ENCODE measurements around the gene CDH3. TPM values are rescaled to one million over a fixed set of nuclear protein-coding genes. Genes with fewer than 3 reads are reported as not detected.

The CDH3 gene
- total and polyA plus RNA-seq, 2 experiments from 2014 or later = 78.0 to 210 TPM

- peaks cover 24% of the 10 kb centered on the region; the same call in 1 of the 2 replicates for H4K20me1 ChIP-seq (replicated peaks; ENCODE audit: insufficient read depth)
- TF ChIP-seq, protein P1, sequence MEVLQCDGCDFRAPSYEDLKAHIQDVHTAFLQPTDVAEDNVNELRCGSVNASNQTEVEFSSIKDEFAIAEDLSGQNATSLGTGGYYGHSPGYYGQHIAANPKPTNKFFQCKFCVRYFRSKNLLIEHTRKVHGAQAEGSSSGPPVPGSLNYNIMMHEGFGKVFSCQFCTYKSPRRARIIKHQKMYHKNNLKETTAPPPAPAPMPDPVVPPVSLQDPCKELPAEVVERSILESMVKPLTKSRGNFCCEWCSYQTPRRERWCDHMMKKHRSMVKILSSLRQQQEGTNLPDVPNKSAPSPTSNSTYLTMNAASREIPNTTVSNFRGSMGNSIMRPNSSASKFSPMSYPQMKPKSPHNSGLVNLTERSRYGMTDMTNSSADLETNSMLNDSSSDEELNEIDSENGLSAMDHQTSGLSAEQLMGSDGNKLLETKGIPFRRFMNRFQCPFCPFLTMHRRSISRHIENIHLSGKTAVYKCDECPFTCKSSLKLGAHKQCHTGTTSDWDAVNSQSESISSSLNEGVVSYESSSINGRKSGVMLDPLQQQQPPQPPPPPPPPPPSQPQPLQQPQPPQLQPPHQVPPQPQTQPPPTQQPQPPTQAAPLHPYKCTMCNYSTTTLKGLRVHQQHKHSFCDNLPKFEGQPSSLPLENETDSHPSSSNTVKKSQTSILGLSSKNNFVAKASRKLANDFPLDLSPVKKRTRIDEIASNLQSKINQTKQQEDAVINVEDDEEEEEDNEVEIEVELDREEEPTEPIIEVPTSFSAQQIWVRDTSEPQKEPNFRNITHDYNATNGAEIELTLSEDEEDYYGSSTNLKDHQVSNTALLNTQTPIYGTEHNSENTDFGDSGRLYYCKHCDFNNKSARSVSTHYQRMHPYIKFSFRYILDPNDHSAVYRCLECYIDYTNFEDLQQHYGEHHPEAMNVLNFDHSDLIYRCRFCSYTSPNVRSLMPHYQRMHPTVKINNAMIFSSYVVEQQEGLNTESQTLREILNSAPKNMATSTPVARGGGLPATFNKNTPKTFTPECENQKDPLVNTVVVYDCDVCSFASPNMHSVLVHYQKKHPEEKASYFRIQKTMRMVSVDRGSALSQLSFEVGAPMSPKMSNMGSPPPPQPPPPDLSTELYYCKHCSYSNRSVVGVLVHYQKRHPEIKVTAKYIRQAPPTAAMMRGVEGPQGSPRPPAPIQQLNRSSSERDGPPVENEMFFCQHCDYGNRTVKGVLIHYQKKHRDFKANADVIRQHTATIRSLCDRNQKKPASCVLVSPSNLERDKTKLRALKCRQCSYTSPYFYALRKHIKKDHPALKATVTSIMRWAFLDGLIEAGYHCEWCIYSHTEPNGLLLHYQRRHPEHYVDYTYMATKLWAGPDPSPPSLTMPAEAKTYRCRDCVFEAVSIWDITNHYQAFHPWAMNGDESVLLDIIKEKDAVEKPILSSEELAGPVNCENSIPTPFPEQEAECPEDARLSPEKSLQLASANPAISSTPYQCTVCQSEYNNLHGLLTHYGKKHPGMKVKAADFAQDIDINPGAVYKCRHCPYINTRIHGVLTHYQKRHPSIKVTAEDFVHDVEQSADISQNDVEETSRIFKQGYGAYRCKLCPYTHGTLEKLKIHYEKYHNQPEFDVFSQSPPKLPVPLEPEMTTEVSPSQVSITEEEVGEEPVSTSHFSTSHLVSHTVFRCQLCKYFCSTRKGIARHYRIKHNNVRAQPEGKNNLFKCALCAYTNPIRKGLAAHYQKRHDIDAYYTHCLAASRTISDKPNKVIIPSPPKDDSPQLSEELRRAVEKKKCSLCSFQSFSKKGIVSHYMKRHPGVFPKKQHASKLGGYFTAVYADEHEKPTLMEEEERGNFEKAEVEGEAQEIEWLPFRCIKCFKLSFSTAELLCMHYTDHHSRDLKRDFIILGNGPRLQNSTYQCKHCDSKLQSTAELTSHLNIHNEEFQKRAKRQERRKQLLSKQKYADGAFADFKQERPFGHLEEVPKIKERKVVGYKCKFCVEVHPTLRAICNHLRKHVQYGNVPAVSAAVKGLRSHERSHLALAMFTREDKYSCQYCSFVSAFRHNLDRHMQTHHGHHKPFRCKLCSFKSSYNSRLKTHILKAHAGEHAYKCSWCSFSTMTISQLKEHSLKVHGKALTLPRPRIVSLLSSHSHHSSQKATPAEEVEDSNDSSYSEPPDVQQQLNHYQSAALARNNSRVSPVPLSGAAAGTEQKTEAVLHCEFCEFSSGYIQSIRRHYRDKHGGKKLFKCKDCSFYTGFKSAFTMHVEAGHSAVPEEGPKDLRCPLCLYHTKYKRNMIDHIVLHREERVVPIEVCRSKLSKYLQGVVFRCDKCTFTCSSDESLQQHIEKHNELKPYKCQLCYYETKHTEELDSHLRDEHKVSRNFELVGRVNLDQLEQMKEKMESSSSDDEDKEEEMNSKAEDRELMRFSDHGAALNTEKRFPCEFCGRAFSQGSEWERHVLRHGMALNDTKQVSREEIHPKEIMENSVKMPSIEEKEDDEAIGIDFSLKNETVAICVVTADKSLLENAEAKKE (CRISPR knock-in tag; IDR thresholded peaks at IDR 0.05) = no peak
- TF ChIP-seq STAT1 (IDR thresholded peaks at IDR 0.05; ENCODE audit: unreplicated experiment) (no peak), JUNB (IDR thresholded peaks at IDR 0.05; ENCODE audit: unreplicated experiment) (no peak), ETS1 (IDR thresholded peaks at IDR 0.05) (no peak), CREB1 (CRISPR knock-in tag; IDR thresholded peaks at IDR 0.05; ENCODE audit: low read depth) (no peak), EZH2 (IDR thresholded peaks at IDR 0.05; ENCODE audit: low read depth, unreplicated experiment) (no peak), EZH2phosphoT487 (IDR thresholded peaks at IDR 0.05; ENCODE audit: unreplicated experiment) (no peak), ZNF114 (CRISPR knock-in tag; IDR thresholded peaks at IDR 0.05) (no peak), POLR2AphosphoS5 (IDR thresholded peaks at IDR 0.05; ENCODE audit: low read depth) (no peak), NANOG (IDR thresholded peaks at IDR 0.05; ENCODE audit: borderline replicate concordance) (no peak), REST (IDR thresholded peaks at IDR 0.05; ENCODE audit: unreplicated experiment) (no peak), ZNF331 (CRISPR knock-in tag; IDR thresholded peaks at IDR 0.05; ENCODE audit: low read depth) (no peak)
- TF ChIP-seq, protein P2, sequence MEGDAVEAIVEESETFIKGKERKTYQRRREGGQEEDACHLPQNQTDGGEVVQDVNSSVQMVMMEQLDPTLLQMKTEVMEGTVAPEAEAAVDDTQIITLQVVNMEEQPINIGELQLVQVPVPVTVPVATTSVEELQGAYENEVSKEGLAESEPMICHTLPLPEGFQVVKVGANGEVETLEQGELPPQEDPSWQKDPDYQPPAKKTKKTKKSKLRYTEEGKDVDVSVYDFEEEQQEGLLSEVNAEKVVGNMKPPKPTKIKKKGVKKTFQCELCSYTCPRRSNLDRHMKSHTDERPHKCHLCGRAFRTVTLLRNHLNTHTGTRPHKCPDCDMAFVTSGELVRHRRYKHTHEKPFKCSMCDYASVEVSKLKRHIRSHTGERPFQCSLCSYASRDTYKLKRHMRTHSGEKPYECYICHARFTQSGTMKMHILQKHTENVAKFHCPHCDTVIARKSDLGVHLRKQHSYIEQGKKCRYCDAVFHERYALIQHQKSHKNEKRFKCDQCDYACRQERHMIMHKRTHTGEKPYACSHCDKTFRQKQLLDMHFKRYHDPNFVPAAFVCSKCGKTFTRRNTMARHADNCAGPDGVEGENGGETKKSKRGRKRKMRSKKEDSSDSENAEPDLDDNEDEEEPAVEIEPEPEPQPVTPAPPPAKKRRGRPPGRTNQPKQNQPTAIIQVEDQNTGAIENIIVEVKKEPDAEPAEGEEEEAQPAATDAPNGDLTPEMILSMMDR (conservative IDR thresholded peaks at IDR 0.05; ENCODE audit: low read depth in 2 of 2) = no peak
- no peak overlapping the region for H3K27ac ChIP-seq (ENCODE audit: low read depth)
- H3K4me3 ChIP-seq = no peak overlapping the region
- Mint-ChIP-seq H3K4me3 (no peak overlapping the region), H3K36me3 (ENCODE audit: low read depth) (peaks cover 22% of the 10 kb centered on the region), H3K9me3 (no peaks in the 10 kb centered on the region), H3K4me1 (peaks cover 24% of the 10 kb centered on the region), H3K27ac (peak overlapping the region; percentile 77), H3K27me3 (ENCODE audit: insufficient read depth, low read depth, poor library complexity) (peaks cover 3% of the 10 kb centered on the region)
- H3F3A ChIP-seq (replicated peaks; ENCODE audit: low read depth) = 0 out of 2 replicates have a peak, but pooled peaks cover 3% of the 10 kb centered on the region
- no peak overlapping the region for H3K4me2 ChIP-seq
- H3K4me1 ChIP-seq (ENCODE audit: insufficient read depth) = peaks cover 9% of the 10 kb centered on the region
- H3K27me3 ChIP-seq (ENCODE audit: insufficient read depth) = no peaks in the 10 kb centered on the region
- no peak overlapping the region for H2AFZ ChIP-seq
- no peak for DNase-seq (ENCODE audit: low spot score)
- H3K36me3 ChIP-seq (ENCODE audit: insufficient read depth) = no peaks in the 10 kb centered on the region
- H3K9me2 ChIP-seq (ENCODE audit: insufficient read depth) = no peaks in the 10 kb centered on the region
- ATAC-seq = no peak
- peaks cover 100% of the 10 kb centered on the region for H3K79me2 ChIP-seq (replicated peaks; ENCODE audit: insufficient read depth)
Observed at GRCh38 chr16:68660359-68660795, 15.3 kb downstream of the CDH3 start.

All from GM23338 (cell line).